ENCODE measurements around the gene CBR3. TPM values are rescaled to one million over a fixed set of nuclear protein-coding genes. Genes with fewer than 3 reads are reported as not detected.

Gene CBR3
- total and polyA plus RNA-seq, 2 experiments from 2014 or later: 4.6 to 8.7 TPM

- no peak overlapping the region for H3K27ac Mint-ChIP-seq
- TF ChIP-seq CREB1 (CRISPR knock-in tag; IDR thresholded peaks at IDR 0.05; ENCODE audit: low read depth): no peak
- no peak for TF ChIP-seq NANOG (IDR thresholded peaks at IDR 0.05; ENCODE audit: borderline replicate concordance)
- TF ChIP-seq REST (IDR thresholded peaks at IDR 0.05; ENCODE audit: unreplicated experiment): no peak
- no peak for TF ChIP-seq EZH2phosphoT487 (IDR thresholded peaks at IDR 0.05; ENCODE audit: unreplicated experiment)
- TF ChIP-seq JUNB (IDR thresholded peaks at IDR 0.05; ENCODE audit: unreplicated experiment): no peak
- TF ChIP-seq EZH2 (IDR thresholded peaks at IDR 0.05; ENCODE audit: low read depth, unreplicated experiment): no peak
- no peak for TF ChIP-seq CTCF (conservative IDR thresholded peaks at IDR 0.05; ENCODE audit: low read depth in 2 of 2)
- Histone ChIP-seq H3K9me2 (ENCODE audit: insufficient read depth) (no peaks in the 10 kb centered on the region), H3K27me3 (ENCODE audit: insufficient read depth) (peaks cover 7% of the 10 kb centered on the region), H3K4me2 (no peak overlapping the region), H3K36me3 (ENCODE audit: insufficient read depth) (no peaks in the 10 kb centered on the region), H3K79me2 (replicated peaks; ENCODE audit: insufficient read depth) (no peaks in the 10 kb centered on the region), H4K20me1 (replicated peaks; ENCODE audit: insufficient read depth) (peaks cover 3% of the 10 kb centered on the region; the same call in 1 of the 2 replicates), H3K4me1 (ENCODE audit: insufficient read depth) (no peaks in the 10 kb centered on the region; the same call in 1 of the 2 replicates), H3K27ac (ENCODE audit: low read depth) (no peak overlapping the region), H3K4me3 (no peak overlapping the region), H3F3A (replicated peaks; ENCODE audit: low read depth) (peaks cover 4% of the 10 kb centered on the region; the same call in 1 of the 2 replicates), H2AFZ (no peak overlapping the region)
- H3K27me3 Mint-ChIP-seq (ENCODE audit: insufficient read depth, low read depth, poor library complexity): peaks cover 2% of the 10 kb centered on the region
- peaks cover 7% of the 10 kb centered on the region; the same call in 1 of the 3 replicates for H3K4me1 Mint-ChIP-seq
- H3K36me3 Mint-ChIP-seq (ENCODE audit: low read depth): no peaks in the 10 kb centered on the region; the same call in 2 of the 3 replicates
- no peaks in the 10 kb centered on the region for H3K9me3 Mint-ChIP-seq
- no peak overlapping the region for H3K4me3 Mint-ChIP-seq
- no peak for ATAC-seq
- no peak for DNase-seq (ENCODE audit: low spot score)
These were observed 27.8 kb downstream of the CBR3 start for GRCh38 chr21:36162631-36163030.

GRCh38 chr21:36163750-36164741, 29.2 kb downstream of the CBR3 start:
- Histone ChIP-seq H3K27ac (ENCODE audit: low read depth) (0 out of 2 replicates have a peak overlapping the region, but pooled peaks have one; percentile 26), H2AFZ (no peak overlapping the region), H3K4me3 (no peak overlapping the region), H3K27me3 (ENCODE audit: insufficient read depth) (no peaks in the 10 kb centered on the region), H3K9me2 (ENCODE audit: insufficient read depth) (no peaks in the 10 kb centered on the region), H4K20me1 (replicated peaks; ENCODE audit: insufficient read depth) (peaks cover 3% of the 10 kb centered on the region; the same call in 1 of the 2 replicates), H3K36me3 (ENCODE audit: insufficient read depth) (no peaks in the 10 kb centered on the region), H3K79me2 (replicated peaks; ENCODE audit: insufficient read depth) (no peaks in the 10 kb centered on the region), H3K4me2 (no peak overlapping the region), H3K4me1 (ENCODE audit: insufficient read depth) (no peaks in the 10 kb centered on the region), H3F3A (replicated peaks; ENCODE audit: low read depth) (no peaks in the 10 kb centered on the region; the same call in 1 of the 2 replicates)
- Mint-ChIP-seq H3K27me3 (ENCODE audit: insufficient read depth, low read depth, poor library complexity) (peaks cover 2% of the 10 kb centered on the region), H3K4me3 (no peak overlapping the region), H3K36me3 (ENCODE audit: low read depth) (peaks cover 2% of the 10 kb centered on the region; the same call in 1 of the 3 replicates), H3K27ac (no peak overlapping the region), H3K9me3 (no peaks in the 10 kb centered on the region), H3K4me1 (peaks cover 3% of the 10 kb centered on the region; the same call in 1 of the 3 replicates)
- no peak for ATAC-seq
- no peak for DNase-seq (ENCODE audit: low spot score)
- TF ChIP-seq JUNB (IDR thresholded peaks at IDR 0.05; ENCODE audit: unreplicated experiment) (no peak), ETS1 (IDR thresholded peaks at IDR 0.05) (no peak), CREB1 (CRISPR knock-in tag; IDR thresholded peaks at IDR 0.05; ENCODE audit: low read depth) (no peak), POLR2AphosphoS5 (IDR thresholded peaks at IDR 0.05; ENCODE audit: low read depth) (no peak)

All from GM23338 (cell line).